Activated gamma-delta T cell treated with Interleukin-2 at 50 U/mL for 16 hours (primary cell): ENCODE results near the gene TMEM214.
A peak's percentile ranks its signal among the peaks of the same experiment; 100 is the strongest.
"Not testable (repeated sequence)": the region's sequence is repeated elsewhere in the genome, so short reads cannot be mapped to it uniquely, and the experiment has no call there.

Source experiments
- DNase-seq: peaks from one replicate; pipeline ENCODE4 v3.0.0-alpha.2; 2020

TMEM214 gene

GRCh38 chr2:27071990-27072830, 39.4 kb downstream of the TMEM214 start:
- DNase-seq: no peak

- DNase-seq: no peak
These were observed 40.2 kb downstream of the TMEM214 start for GRCh38 chr2:27072920-27073319.

- DNase-seq: no peak
These were observed 41.0 kb downstream of the TMEM214 start for GRCh38 chr2:27073782-27074181.

- peak; percentile 59 for DNase-seq
These were observed 42.2 kb downstream of the TMEM214 start for GRCh38 chr2:27074738-27075565.

GRCh38 chr2:27075566-27075871, 42.8 kb downstream of the TMEM214 start:
- not testable (repeated sequence) for DNase-seq

- DNase-seq: no peak
These were observed 43.6 kb downstream of the TMEM214 start for GRCh38 chr2:27076323-27076722.

- no peak for DNase-seq
These were observed 44.5 kb downstream of the TMEM214 start for GRCh38 chr2:27077231-27077630.

GRCh38 chr2:27078267-27079194, 45.8 kb downstream of the TMEM214 start, which contains the start of gene EMILIN1:
EMILIN1 (plus strand) TSS chr2:27078615; CDS start chr2:27079066, 451 bp downstream.
- DNase-seq: no peak

- no peak for DNase-seq
These were observed 46.7 kb downstream of the TMEM214 start for GRCh38 chr2:27079233-27080139.

- no peak for DNase-seq
These were observed 47.3 kb downstream of the TMEM214 start for GRCh38 chr2:27080140-27080469.

- DNase-seq: no peak
These were observed 47.8 kb downstream of the TMEM214 start for GRCh38 chr2:27080603-27080936.

GRCh38 chr2:27081984-27082772, 49.4 kb downstream of the TMEM214 start:
- no peak for DNase-seq

GRCh38 chr2:27082773-27083409, 50.1 kb downstream of the TMEM214 start:
- DNase-seq: no peak

- DNase-seq: no peak
These were observed 50.9 kb downstream of the TMEM214 start for GRCh38 chr2:27083410-27084296.

- no peak for DNase-seq
These were observed 51.7 kb downstream of the TMEM214 start for GRCh38 chr2:27084297-27085061.

GRCh38 chr2:27085062-27085672, 52.4 kb downstream of the TMEM214 start:
- no peak for DNase-seq

- peak; percentile 20 for DNase-seq
These were observed 52.9 kb downstream of the TMEM214 start for GRCh38 chr2:27085673-27086089.

GRCh38 chr2:27086090-27086723, 53.4 kb downstream of the TMEM214 start:
- peak; percentile 98 for DNase-seq
